Cardiac septum (tissue), 1 donor: ENCODE results near the gene PDE4DIP. TPM values are rescaled to one million over a fixed set of nuclear protein-coding genes. Genes with fewer than 3 reads are reported as not detected.
"Not testable (repeated sequence)": the region's sequence is repeated elsewhere in the genome, so short reads cannot be mapped to it uniquely, and the experiment has no call there.

Experiments
- DNase-seq: peaks from one replicate; pipeline ENCODE4 v3.0.0-alpha.2; 2020; ENCODE audit warnings: low spot score
- intact Hi-C: fragments of 100-400 bp; cut with DNase I; formaldehyde crosslinking; loops from one replicate; pipeline ENCODE4 v1.14.0; 2022
- long read RNA-seq: library from polyadenylated mRNA; unstranded; transcript quantifications from one replicate; pipeline ENCODE4 v2.0.0, GENCODE V29; 2021
- total RNA-seq: library from RNA; stranded (reverse); fragmentation: NEBNext Ultra II Directional; extraction: Animal tissue kit (Norgen Biotek cat#: 25700); gene quantifications from one replicate; pipeline ENCODE4 v1.2.1, GENCODE V29; 2021
- donor health status: DM: no; HTN: no; CAD: no.

PDE4DIP gene
- total RNA-seq: 3,632 TPM
- long read RNA-seq, full-length matches to known transcripts: 82 of 925 reads
- long read RNA-seq, partial matches to known transcripts: 699 of 925 reads
- long read RNA-seq, other reads (novel, unspliced or antisense): 144 of 925 reads

GRCh38 chr1:148844220-148844619, at the start of gene PDE4DIP:
PDE4DIP (plus strand) TSS chr1:148844428; CDS start chr1:148844775, 347 bp downstream.
- DNase-seq, intact Hi-C loops: not testable (repeated sequence)

- intact Hi-C loops, DNase-seq: not testable (repeated sequence)
Observed at GRCh38 chr1:148808268-148808928, 35.8 kb upstream of the PDE4DIP start.

DNA sequence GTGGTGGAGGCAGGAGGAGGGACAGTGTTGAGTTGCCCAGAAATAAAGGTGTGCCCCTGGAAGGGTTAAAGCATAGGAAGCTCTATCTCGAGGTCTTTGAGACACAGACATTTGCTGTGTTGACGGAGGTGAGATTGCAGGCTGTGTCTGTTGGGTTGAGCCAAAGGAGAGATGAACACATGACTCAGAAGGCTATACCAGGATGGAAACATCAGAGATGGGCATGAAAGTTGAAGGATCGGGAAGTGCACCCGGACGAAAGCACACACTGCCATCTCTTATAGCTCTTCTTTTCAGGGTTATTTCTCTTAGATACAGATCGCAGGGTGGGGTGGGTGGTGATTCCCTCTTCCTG, 35.3 kb upstream of the PDE4DIP start:
- intact Hi-C loops, DNase-seq: not testable (repeated sequence)

GRCh38 chr1:148822180-148822579, 22.0 kb upstream of the PDE4DIP start:
- intact Hi-C loops, DNase-seq: not testable (repeated sequence)

DNA sequence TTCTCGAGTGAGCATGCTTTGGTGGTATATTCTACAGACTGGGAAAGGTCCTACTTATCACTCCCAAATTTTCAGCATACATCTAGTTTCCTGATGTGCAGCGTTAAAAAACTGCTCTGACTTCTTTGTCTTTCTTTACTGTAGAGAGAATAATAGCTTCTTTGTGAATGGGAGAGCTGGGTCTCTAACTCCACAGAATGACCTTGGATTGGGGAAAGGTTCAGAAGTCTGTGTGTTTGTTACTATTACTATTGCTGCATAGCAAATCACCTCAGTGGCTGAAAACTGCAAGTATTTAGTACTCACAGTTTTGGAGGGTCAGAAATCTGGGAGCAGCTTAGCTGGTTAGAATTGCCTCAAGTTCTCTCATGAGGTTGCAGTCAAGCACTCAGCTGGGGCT, 20.4 kb upstream of the PDE4DIP start:
- intact Hi-C loops, DNase-seq: not testable (repeated sequence)

DNA sequence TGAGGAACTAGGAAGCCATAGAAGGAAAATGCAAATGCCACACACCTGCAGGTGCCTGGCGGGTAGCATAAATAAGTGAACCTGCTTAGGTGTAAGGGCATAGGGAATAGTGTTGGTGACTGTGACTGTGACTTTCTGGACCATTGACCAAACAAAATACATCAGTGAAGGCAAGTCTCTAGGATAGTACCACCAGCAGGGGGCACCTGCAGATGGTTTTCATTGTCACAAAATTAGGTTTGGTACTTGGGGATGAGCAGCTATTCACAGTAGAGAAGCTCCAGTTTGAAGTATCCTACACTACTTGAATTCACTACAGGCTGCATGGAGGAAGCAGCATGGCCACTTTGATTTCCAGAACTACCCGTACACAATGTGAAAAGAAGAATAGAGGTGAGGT, 19.2 kb upstream of the PDE4DIP start:
- intact Hi-C loops, DNase-seq: not testable (repeated sequence)

DNA sequence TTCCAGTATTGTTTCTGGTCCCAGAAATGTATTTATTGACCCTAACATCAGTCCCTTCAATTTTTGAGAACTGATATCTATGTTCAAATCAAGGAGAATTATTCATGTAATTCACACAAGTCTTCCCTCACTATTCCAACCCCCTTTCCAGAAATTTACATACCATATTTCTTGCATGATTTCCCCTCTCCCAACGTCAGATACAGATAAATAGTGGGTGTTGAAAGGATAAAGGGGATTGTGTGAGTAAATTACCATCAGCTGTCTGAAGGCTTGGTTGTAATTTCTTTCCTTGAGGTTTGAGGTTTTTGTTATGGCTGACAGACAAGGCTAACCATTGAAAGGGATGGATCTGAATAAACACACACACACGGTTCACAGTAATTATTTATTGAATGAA, 15.7 kb upstream of the PDE4DIP start:
- not testable (repeated sequence) for DNase-seq

GRCh38 chr1:148828962-148829361, 15.3 kb upstream of the PDE4DIP start:
- DNase-seq, intact Hi-C loops: not testable (repeated sequence)

More for the DNA sequence above, 15.7 kb upstream of the PDE4DIP start:
- intact Hi-C loops: not testable (repeated sequence)

GRCh38 chr1:148829365-148829764, 14.9 kb upstream of the PDE4DIP start:
- intact Hi-C loops, DNase-seq: not testable (repeated sequence)

DNA sequence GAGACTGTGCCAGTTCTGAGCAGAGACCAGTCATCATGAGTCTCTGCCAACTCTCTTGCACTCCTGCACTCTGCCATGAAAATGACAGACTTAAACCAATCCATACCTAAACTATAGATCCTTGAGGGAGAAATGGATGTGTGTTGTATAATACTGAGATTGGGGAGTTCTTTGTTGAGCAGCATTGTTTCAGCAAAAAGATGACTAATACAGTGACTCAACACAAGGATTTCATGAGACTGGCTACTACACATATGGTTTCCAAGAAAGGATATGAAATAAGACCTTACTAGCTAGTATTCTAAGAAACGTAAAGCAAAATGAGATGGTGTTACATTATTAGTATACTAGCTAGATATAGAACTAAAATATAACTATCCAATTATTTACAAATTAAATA, 3.0 kb upstream of the PDE4DIP start:
- intact Hi-C loops, DNase-seq: not testable (repeated sequence)

DNA sequence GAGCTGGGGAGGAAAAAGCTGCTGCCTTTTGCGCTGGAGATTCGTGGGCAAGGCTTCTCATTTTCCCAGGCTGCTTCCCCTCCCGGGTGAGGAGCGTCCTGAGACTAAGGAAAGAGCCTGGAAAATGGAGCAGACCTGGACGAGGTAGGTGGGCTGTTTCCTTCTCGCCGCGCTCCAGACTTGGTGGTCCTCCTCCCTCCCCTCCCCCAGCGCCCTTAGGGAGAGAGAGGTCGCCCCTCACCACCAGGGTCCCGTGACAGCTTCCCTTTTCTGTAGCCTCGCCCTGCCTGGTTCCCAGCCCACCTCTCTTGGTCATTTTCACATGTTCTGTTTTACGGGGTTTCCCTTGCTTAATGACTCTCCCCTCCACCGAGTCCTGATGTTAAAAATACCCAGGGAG, 423 bp downstream of the PDE4DIP start:
- intact Hi-C loops: not testable (repeated sequence)

GRCh38 chr1:148845068-148845467, 840 bp downstream of the PDE4DIP start:
- DNase-seq, intact Hi-C loops: not testable (repeated sequence)

More for the DNA sequence above, 423 bp downstream of the PDE4DIP start:
- DNase-seq: not testable (repeated sequence)

DNA sequence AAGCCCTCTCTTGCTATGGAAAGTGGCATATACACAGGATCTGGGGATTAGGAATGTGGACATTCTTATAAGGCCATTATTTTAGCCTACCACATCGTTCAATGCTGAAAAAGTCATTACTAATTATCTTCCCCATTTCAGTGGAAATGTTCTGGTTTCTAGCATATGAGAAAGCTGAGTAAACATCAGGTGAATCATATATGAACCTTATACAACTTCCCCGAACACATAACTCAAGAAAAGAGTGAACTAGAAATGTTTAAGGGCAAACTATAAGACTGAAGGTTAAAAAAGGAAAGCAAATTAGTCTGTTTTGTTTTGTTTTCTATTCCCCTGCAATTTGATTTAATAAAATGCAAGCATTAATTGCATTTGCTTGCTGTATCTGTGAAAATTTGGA, 6.1 kb downstream of the PDE4DIP start:
- intact Hi-C loops, DNase-seq: not testable (repeated sequence)

GRCh38 chr1:148850840-148851239, 6.6 kb downstream of the PDE4DIP start:
- intact Hi-C loops, DNase-seq: not testable (repeated sequence)

DNA sequence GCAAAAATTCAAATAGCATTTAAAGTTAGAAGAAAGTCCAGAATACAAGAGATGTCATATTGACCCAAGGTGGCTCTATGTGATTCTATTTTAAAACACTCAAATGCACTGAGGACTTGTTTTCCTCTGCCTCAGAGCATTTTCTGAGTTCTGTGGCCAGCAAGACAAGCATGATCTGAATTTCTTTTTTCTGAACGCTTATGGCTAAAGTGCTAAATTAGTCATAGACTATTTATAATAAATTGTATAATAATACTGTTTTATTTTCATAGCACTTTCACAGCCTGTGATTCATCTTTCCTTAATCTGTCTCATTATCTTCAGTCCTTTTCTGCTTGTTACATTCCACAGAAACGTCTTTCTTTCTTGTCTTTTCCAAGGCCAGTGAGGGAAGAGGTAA, 7.5 kb downstream of the PDE4DIP start:
- intact Hi-C loops, DNase-seq: not testable (repeated sequence)

DNA sequence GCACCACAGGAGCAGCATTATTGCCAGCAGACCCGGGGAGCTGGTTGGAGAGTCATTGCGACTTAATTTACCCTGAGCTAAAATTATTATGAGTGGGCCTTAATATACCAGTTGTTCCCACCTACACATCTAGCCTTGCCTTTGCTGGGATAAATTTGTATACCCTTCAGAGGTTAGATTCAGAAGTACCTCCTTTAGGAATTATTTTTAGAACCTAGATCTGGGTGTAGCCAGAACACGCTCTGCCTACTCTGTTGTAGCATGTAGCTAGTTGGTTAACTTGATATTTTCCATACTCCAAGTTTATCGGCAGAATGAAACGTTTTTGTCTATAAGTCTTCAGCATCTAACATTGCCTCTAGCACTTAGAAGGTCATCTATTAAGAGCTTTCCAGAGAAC, 9.1 kb downstream of the PDE4DIP start:
- DNase-seq, intact Hi-C loops: not testable (repeated sequence)

- intact Hi-C loops, DNase-seq: not testable (repeated sequence)
Observed at GRCh38 chr1:148854063-148854462, 9.8 kb downstream of the PDE4DIP start.

GRCh38 chr1:148855367-148855766, 11.1 kb downstream of the PDE4DIP start:
- intact Hi-C loops, DNase-seq: not testable (repeated sequence)

GRCh38 chr1:148860049-148860448, 15.8 kb downstream of the PDE4DIP start:
- intact Hi-C loops, DNase-seq: not testable (repeated sequence)

DNA sequence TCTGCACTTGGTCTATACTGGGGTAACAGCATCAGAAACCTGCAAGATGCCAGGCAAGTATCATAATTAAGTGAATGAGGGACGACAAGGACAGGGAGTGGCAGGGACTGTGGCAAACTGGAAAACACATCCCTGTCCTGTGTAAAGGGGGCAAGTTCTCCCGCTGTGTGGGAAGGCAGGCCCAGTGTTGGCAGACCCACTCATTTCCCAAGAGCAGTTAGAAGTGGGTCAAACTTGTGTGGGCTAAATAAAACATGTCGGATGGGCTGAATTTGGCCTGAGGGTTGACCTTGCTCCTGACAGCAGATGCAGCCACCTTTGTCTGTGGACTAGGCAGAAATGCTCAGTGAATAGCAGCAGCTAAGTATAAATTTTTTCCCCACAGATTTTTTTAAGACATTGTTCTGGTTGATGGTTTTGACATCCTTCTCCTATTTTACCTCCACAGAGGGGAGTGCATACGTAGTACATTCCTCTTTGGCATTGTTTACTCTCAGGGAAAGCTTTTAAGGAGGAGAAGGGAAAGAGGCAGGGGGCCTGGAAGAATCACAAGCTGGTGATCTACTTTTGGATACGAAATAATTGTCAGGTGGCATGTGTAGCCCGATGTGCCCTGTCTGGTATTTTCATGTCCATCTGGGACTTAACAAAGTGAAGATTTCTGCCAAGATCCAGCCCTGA, 16.5 kb downstream of the PDE4DIP start:
- intact Hi-C loops, DNase-seq: not testable (repeated sequence)

- DNase-seq, intact Hi-C loops: not testable (repeated sequence)
Observed at GRCh38 chr1:148862590-148862989, 18.4 kb downstream of the PDE4DIP start.
